HTR-8/SVneo (cell line): ENCODE results near the gene CA12.

Experiments used
- DNase-seq: peaks from one replicate; pipeline ENCODE4 v3.0.0; 2011; ENCODE audit warnings: low spot score, mixed read lengths; ENCODE audit not compliant: insufficient read length
- FAIRE-seq: peaks from 2 replicates; lab custom pipeline; 2011; peaks lifted over from hg19 to GRCh38; lab: Jason Lieb, UNC

CA12 gene

DNA sequence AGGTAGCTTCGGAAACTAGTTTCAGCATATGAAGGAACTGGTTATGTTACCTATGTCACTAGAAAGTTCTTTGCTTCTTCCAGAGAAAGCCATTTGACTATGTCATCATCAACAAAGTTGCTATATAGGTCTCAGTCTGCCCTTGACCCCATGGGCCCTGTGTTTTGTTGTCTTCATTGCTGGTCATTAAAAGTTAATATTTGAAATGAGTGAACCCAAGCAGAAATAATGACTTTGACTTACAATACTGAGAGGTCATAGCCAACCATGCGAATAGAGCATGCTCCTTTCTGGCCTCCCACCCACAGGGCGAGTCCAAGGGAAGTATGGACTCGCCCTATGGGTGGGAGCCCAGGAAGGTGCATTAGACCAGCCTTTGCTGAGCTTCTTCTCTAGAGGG is 63.3 kb downstream of the CA12 start:
- no peak for FAIRE-seq

DNA sequence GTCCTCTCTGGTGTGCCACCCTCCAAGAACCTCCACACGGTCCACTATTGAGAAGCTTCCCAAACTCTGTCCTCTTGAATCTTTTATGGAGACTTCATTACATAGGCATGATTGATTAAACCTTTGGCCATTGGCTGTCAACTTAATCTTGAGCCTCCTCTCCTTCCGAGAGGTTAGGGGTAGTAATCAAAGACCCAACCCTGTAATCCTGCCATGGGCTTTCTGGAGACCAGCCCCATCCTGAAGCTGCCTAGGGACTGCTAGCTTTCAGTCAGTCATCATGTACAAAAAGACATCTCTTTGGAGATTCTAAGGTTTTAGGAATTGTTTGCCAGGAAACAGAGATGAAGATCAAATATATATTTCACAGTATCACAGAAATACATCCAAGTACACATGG is 67.2 kb downstream of the CA12 start:
- no peak for FAIRE-seq

More for the DNA sequence above, 63.3 kb downstream of the CA12 start:
- DNase-seq, result no peak

DNA sequence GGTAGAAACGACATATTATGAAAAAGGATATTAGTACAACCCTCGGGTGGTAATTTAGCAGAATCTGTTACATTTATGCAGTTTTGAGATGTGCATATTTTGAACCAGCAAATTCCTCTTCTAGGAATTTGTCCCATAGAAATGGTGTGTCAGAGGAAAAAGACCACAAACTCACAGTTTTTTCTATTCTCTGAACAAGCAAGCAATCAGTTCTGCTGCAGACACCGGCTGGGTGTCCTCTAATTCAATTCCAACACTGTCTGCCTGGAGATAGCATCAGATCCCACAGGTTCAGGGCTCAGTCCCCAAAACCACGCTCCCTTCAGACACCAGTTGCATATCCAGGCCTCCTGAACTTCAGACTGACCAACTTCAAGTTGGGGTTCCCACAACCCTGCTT is 67.8 kb downstream of the CA12 start:
- FAIRE-seq (no peak), DNase-seq (no peak)

More for the DNA sequence above, 67.2 kb downstream of the CA12 start:
- DNase-seq, result no peak

DNA sequence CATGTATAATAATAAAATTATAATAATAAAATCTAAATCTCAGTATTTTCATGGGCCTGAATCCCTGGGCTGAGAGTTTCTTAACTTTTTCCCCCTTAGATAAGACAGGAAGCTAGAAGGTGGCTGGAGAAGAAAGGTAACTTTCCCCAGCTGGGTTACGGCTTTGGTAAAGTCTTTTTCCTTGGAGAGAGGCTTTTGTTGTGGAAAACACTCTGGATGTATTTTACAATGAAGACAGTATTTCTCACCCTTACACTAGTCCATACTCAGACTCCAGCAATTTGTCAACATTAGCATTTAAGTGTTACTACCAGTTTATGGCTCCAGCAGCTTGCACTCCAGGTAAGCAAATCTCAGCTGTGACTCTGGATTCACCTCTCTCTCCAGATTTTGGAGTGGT is 69.4 kb downstream of the CA12 start:
- DNase-seq (no peak), FAIRE-seq (no peak)

DNA sequence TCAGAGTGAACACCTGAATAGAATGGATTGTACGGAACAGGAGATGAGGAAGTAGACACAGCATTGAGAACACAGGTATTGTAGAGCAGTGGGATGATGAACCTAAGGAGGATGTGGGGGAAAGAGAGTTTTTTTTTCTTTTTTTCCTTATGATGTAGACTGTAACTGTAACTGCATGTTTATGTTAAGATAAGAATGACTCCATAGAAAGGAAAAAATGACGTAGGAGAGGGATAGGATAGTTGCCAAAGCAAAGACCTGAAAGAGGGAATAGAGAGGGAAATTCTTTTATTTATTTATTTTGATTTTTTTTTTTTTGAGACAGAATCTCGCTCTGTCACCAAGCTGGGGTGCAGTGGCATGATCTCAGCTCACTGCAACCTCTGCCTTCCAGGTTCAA is 71.0 kb downstream of the CA12 start:
- FAIRE-seq (no peak), DNase-seq (no peak)

DNA sequence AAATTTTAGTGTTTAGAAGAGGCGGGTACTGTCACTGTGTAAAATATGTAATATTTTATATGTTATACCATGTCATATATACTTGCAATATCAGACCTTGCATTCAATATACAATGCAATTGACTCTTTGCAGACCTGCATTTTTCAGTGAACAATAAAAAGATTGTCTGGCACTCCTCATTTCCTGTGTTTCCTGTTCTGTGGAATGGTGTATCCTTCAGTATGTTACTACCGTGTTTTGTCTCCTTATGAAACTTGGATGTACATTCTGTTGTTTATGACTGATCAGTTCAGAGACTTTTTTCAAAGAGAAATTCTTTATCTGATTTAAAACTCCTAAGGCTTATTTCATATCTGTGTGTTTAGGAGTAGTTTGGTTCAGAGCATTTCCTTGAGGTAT is 72.7 kb downstream of the CA12 start:
- FAIRE-seq (no peak), DNase-seq (no peak)

DNA sequence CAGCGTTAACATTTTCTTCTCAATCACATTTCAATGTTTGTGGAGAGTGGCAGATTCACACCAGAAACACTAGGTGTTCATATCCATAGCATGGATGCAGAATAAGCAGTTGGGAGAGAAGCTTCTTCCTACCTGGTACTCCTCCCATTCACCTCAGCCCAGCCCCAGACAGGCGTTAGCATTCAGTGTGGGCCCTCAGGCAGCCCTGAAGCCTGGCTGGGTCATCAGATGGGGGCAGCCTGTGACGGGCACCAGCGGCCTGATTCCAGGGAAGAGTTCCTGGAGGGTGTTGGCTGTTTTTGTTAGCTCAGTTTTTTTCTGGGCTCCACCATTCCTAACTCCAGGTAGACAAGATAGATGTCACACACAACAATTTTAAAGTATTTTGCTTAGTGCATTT is 73.2 kb downstream of the CA12 start:
- FAIRE-seq (no peak), DNase-seq (no peak)

DNA sequence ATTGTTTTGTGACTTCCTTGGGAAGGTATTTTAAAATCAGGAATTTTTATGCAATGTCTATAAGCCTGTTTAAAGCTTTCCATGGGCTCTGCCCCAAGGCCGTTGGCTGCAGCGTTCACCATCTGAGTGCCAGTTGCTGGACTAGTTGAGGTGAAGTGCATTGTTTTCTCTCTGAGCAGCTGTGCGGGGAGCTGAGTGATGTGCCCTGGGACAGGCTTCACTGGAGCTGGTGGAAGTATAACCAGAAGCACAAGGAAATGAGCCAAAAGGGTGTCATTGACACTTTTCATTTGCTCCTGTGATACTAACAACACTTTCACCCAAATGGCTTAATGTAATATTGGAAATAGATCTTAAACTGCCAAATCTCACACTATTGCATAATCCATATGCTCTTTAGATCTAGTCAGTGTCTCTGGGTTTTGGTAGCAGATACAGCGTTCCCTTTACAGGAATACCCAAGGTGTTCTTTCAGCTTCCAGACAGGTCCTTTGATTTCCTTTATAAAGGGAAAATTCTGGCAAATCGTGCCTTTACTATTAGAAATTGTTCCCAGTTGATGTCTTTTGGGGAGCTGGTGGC is 75.1 kb downstream of the CA12 start:
- no peak for FAIRE-seq

DNA sequence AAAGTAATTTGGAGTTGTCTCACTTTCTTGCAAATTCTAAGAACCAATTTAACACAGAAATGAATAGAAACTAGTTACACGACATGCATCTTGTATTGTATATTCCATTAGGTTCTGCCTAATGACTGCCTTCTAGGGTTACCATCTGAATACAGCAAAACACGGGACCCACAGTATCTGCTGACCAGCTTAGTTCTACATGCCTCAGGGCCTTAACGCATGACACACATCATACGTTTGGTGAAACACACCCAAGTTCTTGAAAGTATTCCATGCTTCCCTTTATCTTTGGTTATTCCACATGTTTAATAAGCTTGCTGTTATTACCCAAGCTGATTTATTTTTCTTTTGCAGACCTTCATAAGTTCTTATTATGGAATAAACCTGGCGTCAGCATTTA is 76.4 kb downstream of the CA12 start:
- DNase-seq, result no peak
- no peak for FAIRE-seq

More for the DNA sequence above, 75.1 kb downstream of the CA12 start:
- DNase-seq, result no peak

DNA sequence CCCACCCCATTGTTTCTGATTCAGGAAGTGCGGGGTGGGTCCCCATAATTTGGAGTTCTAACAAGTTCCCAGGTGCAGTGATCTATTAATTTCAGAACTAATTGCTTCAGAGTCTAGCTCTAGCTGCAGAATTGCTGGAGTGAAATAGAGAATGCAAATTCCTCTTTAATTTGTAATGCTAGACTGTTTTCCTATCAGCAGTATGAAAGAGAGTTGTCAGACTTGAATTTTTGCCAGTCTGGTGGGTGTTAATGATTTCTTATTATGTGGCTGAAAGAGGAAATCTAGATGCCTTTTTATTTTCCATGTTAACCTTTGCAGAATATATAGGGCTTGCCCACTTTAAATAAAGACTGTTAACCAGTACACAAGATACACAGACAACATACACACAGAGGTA is 80.6 kb downstream of the CA12 start:
- FAIRE-seq (no peak), DNase-seq (no peak)

DNA sequence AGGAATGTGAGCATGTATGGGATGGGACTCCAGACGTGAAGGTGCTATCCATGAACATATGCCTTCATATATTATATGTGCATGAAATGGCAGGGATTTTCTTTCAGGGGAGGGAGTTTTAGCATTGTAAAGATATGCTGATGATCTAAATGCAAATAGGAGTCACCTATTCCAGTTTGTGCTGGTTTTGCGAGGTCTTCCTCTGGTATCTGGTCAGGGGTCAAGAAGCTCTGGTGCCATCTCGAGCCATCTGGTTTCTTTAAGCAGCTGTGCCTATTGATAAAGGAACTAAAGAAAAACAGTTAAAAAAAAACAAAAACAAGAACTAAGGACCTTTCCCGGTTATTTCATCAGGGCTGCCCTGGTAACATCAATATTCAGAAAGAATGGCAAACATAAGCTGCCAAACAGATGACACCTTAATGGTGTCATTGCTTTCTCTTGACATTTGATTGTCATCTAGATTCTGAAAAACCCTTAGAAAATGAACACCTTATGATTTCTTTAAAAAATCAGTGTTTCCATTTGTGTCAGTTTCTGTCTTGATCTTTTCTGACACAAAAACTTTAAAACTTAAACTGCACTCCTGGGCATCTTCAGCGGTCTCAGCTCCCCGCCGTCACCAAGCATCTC is 81.6 kb downstream of the CA12 start:
- no peak for DNase-seq

DNA sequence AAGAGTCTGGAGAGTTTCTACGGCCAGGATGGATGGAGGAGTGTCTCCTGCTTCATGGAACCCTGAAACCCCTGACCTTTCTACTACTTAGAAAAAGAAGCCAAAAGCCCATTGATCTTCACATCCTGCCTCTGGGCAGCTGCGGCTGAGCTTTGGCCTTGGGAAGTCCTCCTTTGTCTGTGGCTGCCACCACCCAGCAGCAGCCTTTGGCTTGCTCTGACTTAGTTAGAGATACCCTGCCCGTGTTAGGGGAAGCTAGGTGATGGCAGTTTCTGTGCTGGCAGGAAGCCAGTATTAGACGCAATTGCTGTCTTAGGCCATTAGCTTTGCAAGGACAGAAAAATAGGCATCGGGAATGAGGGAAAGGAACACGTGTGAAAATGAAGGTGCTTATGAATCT is 85.5 kb downstream of the CA12 start:
- FAIRE-seq, result no peak
- DNase-seq, result no peak

More for the DNA sequence above, 81.6 kb downstream of the CA12 start:
- no peak for FAIRE-seq

DNA sequence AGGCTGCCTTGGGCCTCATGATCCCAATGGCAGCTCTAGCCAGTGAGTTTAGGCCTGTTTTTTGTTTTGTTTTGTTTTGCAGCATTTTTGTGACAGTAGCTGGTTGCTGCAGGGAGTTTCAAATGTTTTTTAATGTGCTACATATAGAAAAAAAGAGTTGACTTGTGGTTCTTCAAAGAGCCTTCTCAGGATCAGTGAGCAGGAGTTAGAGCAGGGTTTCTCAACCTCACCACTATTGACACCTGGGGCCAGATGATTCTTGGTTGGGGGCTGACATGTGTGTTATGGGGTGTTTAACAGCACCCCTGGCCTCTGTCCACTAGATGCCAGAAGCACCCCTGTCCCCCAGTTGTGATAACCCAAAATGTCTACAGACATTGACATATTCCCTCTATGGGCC is 86.3 kb downstream of the CA12 start:
- no peak for FAIRE-seq
- DNase-seq, result no peak

DNA sequence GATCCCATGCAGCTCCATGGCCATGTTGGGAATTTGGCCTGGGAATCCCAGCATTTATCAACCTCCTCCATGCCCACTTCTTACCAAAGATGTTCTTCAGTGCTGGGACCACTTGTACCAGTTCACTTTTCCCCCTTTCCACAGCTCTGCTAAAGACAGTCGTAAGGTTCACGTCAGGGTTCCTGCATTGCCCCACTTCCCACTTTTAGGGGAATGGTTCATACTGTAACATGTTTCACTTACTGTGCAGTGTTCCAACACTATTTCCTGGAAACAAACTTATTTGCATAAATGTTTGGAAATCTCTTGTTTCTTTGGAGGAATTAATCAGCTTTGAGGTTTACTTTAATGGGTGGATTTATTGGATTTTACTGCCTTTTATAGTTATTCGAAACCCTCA is 87.3 kb downstream of the CA12 start:
- FAIRE-seq, result no peak
- no peak for DNase-seq

DNA sequence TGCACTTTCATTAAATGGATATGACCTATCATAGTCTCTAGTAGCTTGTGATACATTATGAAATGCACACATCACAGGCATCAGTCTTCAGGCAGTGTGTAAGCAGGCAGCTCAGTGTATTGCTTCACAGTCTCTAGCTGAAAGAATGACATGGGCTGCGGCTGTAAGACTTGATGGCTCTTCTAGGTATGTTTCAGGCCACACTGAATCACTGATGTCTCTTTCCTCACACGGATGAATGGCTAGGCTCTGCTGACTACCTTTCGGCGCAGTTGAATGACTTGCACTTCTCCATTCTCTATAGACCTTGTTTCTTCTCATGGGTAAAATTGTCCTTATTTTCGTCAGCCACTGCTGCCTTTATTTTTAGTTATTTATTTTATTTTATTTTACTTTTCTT is 88.9 kb downstream of the CA12 start:
- FAIRE-seq (no peak), DNase-seq (no peak)

DNA sequence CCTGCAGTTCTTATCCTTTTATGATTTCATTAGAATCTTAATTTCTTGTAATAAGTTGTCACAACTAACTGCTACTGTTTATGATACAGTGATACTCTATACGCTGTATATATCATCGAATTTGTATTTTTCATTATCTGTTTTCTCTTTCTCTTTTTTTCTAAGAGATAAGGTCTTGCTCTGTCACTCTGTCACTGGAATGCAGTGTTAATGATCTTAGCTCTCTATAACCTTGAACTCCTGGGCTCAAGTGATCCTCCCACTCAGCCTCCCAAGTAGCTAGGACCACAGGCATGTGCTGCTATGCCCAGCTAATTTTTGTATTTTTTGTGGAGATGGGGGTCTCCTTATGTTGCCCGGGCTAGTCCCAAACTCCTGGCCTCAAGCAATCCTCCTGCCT is 89.4 kb downstream of the CA12 start:
- no peak for DNase-seq
- no peak for FAIRE-seq

DNA sequence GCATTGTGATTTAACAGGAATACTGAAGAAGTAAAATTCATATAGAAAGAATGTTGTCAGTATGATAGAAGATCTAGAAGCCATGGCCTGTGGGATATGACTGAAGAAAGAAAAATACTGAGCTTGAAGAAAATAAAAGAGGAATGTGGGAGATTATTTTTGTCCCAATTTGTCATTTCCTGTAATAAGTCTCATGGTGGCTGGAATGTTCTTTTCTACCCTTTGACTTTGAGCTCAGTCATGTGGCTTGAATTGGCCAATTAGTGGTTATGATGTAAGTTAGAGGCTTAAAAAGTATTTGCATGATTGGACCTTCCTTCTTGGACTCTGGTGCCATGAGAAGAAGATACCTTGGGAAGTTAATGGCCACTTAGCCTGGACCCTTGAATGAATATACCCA is 90.1 kb downstream of the CA12 start:
- DNase-seq, result no peak
- FAIRE-seq, result no peak

DNA sequence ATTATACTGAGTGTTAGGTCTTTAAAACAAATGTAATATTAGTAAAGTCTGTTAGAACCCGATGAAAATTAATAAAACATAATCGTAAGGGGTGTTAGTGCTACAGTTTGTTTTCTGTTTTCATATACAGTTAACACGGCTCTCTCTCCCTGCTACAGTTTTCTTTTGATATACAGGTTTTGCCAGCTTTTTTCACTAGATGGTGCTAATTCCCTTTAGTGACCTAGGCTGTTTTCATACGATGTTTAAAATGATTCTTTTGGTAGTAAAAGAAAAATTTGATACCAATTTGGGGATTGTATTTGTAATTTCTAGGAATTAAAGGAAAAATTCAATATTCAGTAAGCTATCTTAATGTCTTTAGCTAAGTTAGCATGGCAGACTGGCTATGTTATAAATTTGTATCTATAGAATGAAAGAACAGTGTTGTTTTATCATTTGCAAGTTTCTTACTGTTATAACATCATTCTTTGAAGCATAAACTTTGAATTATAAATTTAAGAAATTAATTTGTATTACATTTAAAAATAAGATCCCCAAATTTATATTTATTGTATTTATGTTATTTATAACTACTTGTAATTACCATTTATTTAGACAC is 92.8 kb downstream of the CA12 start:
- FAIRE-seq (no peak), DNase-seq (peak; percentile 43)

DNA sequence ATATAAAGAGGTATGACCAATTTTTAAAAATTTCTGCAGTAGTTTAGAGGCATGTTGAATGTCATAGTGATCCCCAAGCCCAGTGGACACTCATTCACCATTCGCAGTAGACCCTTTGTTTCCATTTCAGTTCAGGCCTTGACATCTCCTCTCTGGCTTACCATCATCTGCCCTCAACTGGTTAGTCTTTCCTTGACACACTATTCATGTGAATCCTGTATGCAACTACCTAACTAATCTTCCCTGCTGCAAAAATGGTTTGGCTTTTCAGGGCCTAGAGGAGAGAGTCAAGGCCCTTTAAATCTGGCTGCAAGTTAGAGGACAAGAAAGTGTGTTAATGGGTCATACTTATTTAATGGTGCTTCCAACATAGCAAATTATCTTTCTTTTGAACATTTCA is 93.3 kb downstream of the CA12 start:
- no peak for DNase-seq
- FAIRE-seq, result no peak

DNA sequence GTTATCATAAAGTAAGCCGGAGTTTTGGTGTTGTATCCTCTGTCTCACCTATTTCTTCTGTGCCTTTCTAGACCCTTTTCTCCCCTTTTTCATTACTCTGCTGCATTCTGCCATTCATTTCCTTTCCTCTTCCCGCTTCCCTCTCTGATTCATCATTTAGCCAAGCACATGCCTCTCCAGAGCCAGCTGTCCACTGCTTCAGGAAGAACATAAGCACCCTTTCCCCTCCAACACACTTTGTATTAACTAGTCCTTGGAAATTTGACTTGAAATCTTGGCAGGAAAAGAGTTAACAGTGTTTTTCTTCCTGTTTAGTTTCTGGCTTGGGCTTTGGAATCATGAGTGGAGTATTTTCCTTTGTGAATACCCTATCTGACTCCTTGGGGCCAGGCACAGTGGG is 94.5 kb downstream of the CA12 start:
- DNase-seq (no peak), FAIRE-seq (no peak)

DNA sequence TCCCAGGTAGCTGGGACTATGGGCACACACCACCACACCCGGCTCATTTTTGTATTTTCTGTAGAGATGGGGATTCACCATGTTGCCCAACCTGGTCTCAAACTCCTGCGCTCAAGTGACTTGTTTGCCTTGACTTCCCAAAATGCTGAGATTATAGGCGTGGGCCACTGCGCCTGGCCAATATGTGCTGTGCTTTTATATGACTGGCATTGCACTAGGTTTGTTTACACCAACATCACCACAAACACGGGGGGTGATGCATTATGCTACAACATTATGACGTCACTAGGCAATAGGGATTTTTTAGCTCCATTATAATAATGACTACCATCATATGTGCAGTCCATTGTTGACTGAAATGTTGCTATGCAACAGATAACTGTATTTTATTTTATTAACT is 97.3 kb downstream of the CA12 start:
- peak; percentile 74 for FAIRE-seq
- no peak for DNase-seq

DNA sequence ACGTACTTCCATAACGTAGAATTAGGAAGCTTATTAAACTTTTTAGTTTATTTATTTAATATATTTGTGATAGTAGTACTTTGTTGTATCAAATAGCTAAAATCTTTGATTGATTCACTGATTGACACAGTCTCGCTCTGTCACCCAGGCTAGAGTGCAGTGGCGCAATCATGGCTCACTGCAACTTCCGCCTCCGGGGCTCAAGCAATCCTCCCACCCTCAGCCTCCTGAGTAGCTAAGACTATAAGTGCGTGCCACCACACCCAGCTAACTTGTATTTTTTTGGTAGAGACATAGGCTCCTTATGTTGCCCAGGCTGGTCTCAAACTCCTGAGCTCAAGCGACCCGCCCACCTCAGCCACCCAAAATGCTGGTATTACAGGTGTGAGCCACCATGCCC is 98.5 kb downstream of the CA12 start:
- DNase-seq, result no peak
- FAIRE-seq, result no peak
